SK-N-MC (cell line): ENCODE measurements around the gene AKR7A3.

Experiments used
- EZH2 ChIP-seq: fragments of 200-600 bp; sonication (generic); IDR thresholded peaks from one replicate; pipeline ENCODE4 v1.6.1; 2017; ENCODE audit warnings: antibody characterized with exemption
- POLR2AphosphoS5 ChIP-seq: IDR thresholded peaks from 2 replicates; pipeline ENCODE4 v1.6.1; 2012; ENCODE audit warnings: mild to moderate bottlenecking, low read depth, low read length, borderline replicate concordance

GRCh38 chr1:19294638-19295037 is 6.1 kb upstream of the AKR7A3 start:
- TF ChIP-seq EZH2 (no peak), POLR2AphosphoS5 (no peak)
